Stimulated activated CD4-positive, alpha-beta T cell treated with anti-CD3 and anti-CD28 coated beads, Interleukin-1b, Interleukin-23, amount 100 ng/mL, for 24 hours (primary cell): ENCODE measurements around the gene KCNK4.
"Not testable (repeated sequence)": the region's sequence is repeated elsewhere in the genome, so short reads cannot be mapped to it uniquely, and the experiment has no call there.

ENCODE experiments used
- DNase-seq, 4 experiments: peaks; one replicate each; pipeline ENCODE4 v3.0.0-alpha.2; 2020; ENCODE audit warnings: low read depth in 4 of 4, low spot score in 1 of 4

Gene KCNK4

DNA sequence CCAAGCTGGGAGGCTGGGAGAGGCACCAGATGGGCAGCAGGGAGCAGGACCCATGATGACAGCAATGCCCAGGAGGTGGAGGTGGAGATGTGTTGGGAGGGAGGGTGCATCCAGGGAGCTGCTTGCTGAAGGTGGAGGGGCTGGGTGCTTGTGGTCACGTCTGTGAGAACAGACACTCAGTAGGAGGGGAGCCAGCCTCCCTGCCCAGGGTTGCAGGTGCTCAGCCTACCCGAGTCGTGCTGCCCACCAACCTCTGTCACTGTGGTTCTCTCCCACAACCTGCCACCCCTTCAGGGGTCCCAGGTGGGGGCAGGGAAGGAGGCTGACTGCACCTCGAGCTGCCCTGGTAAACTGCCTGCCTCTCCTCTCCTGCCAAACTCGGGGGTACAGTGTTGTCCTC lies 32.3 kb downstream of the KCNK4 start:
- DNase-seq, result no peak

DNA sequence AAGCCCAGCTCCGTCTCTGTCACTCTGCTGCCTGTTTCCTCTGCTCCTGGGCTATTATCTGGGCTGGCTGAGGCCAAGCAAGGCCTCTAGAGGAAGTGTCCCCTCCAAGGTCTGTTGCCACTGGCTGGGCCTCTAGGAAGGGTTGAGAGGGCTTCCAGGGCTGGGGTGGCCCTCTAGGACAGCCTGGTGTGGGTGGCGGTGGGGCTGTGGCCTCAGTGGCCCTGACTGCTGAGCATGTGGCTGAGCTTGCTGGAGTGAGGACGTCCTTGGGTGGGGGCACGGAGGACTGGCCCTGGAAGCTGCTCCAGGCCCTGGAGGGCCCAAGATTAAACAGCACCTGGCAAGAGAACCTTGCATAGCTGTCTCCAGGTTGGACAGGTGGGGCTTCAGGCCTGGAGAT lies 32.9 kb downstream of the KCNK4 start:
- DNase-seq, result not testable (repeated sequence)

DNA sequence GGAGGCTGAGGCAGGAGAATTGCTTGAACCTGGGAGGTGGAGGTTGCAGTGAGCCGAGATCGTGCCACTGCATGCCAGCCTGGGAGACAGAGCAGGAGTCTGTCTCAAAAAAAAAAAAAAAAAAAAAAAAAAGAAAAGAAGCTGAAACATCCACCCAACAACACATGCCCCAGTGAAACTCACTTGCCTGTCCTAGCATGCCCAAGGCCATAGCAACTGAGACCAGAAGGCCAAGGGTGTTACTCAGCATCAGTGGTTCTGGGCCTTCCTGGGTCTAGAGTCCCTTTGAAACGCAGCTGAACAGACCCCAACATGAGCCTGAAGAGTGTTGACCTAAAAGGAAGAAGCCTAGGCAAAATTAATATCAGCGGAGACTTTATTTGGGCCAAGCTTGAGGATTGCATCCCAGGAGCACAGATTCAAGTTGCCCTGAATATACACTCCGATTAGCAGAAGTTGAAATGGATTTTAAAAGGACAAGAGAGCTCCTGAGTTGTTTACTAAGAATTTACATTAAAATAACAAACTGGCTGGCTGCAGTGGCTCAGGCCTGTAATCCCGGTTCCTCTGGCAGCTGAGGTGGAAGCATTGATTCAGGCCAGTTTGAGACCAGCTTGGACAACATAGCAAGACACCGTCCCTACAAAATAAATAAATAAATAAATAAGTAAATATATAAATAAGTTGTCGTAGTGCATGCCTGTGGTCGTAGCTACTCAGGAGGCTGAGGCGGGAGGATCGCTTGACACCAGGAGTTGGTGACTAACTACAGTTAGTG lies 33.8 kb downstream of the KCNK4 start:
- DNase-seq, result no peak

DNA sequence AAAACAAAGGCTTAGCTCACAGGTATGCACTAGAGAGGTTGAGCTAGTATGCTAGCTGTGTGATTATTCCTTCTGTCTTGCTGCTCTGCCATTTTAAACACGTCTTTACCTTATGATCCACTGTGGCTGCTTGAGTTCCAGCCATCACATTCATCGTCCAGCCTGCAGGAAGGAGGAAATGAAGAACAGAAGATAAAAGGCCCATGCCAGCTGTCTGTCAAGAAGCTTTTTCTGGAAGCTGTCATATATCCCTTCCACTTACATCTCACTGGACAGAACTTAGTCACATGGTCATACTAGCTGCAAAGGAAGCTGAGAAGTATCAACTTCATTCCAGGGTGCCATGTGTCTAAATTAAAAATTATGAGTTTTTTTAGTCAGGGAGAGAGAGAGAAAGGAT lies 36.3 kb downstream of the KCNK4 start:
- no peak for DNase-seq

DNA sequence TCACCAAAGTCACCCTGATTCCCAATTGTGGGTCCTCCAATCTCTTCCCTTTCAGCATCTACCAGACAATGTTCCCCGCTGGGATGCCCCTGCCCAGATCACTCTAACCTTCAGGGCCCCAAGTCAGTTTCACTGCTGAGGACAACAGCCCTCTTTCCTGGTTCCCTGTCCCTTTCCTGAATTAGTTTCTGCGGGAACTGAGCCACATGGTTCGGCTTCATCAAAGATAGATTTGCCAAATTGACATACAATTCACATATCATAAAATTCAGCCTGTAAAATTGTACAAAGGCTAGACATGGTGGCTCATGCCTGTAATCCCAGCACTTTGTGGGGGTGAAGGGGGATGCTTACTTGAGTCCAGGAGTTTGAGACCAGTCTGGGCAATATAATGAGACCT lies 36.9 kb downstream of the KCNK4 start:
- no peak for DNase-seq

DNA sequence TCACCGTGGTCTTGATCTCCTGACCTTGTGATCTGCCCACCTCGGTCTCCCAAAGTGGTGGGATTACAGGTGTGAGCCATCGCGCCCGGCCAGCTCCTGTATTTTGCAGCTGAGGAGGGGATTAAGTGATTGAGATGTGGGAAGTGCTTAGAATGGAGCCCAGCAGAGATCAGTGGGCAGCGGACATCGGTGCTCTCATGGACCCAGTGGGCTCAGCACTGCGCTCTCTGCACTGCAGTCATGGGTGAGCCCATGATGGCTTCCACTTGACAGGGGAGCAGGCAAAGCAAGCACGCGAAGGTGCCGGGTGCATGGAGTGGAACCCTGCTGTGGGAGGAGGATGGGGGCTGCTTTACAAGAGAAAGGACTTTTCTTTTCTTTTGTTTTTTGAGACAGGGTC lies 39.8 kb downstream of the KCNK4 start:
- no peak for DNase-seq

DNA sequence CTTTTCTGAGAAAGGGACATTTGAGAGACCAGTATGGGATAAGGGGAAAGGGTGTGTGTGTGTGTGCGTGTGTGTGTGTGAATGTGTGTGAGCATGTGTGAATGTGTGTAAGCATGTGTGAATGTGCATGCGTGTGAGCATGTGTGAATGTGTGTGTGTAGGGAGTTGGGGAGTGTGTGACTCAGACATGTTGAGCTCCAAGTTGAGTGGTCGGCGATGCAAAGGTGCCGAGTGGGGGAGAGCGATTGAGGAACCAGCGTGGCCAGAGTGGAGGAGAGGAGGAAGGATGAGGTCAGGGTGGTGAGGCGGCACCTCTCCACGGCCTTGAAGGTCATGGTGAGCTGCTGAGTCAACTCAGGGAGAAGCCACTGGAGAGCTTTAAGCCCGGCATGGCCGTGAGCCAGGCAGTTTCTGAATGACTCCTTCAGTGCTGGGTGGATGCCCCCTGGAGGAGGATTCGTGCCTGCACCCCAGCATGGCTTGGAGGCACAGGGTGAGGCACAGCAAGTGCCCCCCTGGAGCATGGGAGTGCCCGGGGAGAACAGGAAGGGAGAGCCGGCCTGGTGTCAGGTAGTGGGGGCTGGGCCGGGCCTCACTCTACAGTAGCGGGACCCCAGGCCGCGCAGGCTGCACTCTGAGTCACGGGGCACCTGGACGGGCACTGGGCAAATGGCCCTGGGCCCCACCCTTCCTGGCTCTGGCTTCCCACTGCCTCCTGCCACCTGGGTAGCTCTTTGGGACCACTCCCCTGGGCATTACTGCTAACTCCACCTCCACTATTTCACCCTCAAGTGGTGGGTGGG lies 40.7 kb downstream of the KCNK4 start:
- DNase-seq, result peak in 2 of 4 experiments; percentile 58 to 68

DNA sequence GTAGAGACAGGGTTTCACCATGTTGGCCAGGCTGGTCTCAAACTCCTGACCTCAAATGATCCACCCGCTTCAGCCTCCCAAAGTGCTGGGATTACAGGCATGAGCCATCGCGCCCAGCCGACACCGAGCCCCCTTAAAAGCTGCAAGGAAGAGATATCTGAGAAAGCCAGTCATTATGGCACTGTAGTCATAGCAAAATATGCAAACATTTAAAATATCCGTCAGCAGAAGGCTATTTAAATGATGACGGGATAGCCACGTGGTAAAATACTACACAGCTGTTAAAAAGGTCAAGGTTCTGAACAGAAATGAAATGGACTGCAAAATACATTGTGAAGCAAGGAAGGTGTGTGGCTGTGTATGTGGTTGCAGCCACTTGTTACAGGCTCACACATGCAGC lies 42.5 kb downstream of the KCNK4 start:
- DNase-seq, result no peak

DNA sequence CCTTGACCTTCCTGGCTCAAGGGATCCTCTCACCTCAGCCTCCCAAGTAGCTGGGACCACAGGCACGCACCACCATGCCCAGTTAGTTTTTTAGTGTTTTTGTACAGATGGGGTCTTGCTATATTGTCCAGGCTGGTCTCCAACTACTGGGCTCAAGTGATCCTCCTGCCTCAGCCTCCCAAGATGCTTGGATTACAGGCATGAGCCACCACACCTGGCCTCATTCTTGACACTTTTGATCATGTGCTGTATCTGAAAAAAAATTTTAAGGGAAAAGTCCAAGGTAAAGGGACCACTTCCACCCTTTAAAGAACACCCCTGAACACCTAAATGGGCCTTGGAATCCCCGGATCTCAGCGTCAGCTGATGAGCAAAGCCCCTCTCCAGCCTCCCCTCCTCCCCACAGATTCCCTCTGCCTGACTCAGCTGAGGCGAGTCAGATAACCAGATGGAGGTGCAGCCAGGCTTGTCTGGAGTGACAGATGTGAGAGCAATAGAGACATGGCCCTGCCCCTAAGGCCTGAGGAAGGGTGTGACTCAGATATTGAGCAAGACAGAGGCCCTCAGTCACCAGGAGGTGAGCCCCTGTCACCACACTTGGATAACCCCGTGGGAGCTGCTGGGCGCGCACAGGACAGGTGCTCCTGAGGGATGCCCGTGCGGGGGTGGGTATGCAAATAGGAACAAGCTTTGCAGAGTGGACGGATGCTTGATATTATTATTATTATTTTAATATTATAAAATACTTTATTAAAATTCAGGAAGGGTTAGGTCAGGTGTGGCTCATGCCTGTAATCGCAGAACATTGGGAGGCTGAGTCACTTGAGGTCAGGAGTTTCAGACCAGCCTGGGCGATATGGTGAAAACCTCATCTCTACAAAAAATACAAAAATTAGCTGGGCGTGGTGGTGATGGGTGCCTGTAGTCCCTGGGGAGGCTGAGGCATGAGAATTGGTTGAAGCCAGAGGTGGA lies 43.9 kb downstream of the KCNK4 start:
- DNase-seq, result peak in 1 of 4 experiments; percentile 25

DNA sequence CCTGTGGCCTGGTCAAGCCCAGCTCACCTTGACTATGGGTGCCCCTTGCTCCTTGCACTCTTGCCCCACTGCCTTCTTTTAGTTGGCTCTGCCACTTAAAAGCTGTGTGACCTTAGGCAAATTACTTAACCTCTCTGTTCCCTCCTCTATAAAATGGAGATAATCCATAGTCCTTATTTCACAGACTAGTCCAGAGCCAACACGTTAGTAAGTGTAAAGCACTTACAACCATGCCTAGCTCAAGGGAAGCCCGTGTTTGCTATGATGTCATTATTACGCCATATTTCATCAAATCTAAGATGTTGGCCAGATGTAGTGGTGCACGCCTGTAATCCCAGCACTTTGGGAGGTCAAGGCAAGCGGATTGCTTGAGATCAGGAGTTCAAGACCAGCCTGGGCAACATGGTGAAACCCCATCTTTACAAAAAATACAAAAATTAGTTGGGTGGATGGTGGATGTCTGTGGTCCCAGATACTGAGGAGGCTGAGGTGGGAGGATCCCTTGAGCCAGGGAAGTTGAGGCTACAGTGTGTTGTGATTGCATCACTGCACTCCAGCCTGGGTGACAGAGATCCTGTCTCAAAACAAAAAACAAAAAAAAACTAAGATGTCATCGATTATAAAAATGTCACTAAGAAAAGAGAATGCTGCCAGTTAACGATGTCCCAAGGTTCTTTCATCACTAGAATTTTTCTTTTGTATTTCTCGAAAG lies 46.6 kb downstream of the KCNK4 start:
- DNase-seq, result no peak

DNA sequence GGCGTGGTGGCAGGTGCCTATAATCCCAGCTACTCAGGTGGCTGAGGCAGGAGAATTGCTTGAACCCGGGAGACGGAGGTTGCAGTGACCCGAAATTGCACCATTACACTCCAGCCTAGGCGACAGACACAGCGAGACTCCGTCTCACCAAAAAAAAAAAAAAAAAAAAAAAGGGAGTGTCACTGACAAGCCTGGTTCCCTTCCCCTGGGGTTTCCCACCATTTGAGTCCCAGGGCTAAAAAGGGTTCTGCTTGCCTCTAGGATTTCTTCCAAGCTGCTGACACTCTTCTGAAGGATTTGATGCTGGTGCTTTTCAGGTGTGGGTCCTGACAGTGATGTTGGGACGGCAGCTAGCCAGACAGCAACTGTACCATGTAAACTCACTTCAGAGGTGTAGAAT lies 47.6 kb downstream of the KCNK4 start:
- DNase-seq, result no peak

DNA sequence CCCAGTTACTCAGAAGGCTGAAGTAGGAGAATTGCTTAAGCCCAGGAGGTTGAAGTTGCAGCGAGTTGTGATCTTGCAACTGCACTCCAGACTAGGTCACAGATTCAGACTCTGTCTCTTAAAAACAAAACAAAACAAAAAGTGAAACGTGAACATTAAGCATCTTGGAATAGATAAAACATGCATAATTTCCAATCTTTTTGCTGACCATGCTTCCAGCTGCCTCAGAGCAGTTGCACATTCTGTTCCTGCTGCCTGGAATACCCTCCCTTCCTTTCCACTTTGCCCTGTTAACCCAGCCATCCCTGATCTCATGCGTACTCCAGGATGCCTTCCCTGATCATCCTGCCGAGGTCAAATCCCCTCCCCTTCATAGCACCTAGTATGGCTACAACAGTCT lies 48.2 kb downstream of the KCNK4 start:
- DNase-seq, result no peak

DNA sequence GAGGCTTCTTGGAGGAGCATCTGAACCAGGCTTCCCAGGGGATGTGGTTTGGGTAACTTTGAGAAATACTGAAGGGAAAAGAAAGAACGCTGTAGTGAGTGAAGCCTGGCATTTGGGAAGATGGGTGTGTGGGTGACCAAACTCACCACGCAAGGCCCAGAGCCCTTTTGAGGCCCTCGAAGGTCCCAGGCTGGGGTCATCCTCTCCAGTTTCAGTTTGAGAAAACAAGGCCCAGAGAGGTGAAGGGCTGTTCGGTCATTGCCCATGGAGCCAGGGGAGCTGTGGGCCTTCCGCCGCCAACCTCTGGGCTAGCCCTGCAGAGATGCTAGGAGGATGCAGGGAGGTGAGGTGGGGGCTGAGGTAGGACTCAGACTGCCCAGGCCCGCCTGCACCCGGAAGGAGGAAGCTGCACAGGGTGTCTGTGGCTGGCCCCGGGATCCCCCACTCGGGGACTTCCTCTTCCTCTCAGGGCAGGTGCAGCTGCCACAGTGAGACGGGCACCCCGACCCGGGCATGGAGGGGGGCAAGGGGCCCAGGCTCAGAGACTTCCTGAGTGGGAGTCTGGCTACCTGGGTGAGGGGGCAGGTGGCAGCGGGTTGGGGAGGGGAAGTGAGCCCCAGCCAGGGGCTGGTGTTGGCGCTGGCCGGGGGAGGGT lies 48.8 kb downstream of the KCNK4 start, which contains the start of gene CCDC88B:
CCDC88B (plus strand) TSS at position 451 of the 655 bp plus-strand sequence; CDS start at position 514, 63 bp downstream.
- peak in 3 of 4 experiments; percentile 64 to 77 (median 67) for DNase-seq

DNA sequence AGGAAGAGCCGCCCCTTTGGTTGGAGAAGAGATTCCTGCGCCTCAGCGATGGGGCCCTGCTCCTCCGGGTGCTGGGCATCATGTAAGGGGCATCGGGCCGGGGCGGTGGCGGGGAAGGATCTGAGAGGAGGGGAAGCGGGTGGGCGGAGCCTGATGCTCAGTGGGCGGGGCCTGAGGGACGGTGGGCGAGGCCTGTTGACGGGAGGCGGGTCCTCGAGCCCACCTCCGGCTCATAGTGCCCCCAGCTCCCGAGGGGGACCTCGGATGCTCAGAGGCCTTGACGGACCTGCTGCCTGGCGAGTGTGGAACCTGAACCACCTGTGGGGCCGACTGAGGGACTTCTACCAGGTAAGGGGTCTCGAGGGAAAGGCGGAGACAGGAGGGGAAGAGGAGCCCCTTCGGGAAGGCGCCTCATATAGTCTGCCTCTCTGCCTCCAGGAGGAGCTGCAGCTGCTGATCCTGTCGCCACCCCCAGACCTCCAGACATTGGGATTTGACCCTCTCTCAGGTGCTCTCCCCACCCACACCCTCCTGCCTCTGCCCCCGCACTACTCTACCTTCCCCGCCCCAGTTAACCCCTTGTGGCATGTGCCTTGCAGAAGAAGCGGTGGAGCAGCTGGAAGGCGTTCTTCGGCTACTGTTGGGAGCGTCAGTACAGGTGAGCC lies 49.7 kb downstream of the KCNK4 start:
- peak in 3 of 4 experiments; percentile 70 to 76 (median 72) for DNase-seq

DNA sequence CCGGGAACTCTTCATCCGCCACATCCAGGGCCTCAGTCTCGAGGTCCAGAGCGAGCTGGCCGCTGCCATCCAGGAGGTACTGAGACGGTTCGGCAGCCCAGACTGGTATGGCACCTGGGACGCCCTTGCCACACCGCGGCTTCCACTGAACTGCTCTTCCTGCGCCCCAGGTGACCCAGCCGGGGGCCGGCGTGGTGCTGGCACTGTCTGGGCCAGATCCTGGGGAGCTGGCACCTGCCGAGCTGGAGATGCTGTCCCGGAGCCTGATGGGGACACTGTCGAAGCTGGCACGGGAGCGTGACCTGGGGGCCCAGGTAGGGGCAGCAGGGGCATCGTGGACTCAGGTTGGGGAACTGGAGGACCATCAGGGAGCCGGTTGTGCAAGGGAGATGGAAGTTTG lies 50.3 kb downstream of the KCNK4 start:
- DNase-seq, result no peak

DNA sequence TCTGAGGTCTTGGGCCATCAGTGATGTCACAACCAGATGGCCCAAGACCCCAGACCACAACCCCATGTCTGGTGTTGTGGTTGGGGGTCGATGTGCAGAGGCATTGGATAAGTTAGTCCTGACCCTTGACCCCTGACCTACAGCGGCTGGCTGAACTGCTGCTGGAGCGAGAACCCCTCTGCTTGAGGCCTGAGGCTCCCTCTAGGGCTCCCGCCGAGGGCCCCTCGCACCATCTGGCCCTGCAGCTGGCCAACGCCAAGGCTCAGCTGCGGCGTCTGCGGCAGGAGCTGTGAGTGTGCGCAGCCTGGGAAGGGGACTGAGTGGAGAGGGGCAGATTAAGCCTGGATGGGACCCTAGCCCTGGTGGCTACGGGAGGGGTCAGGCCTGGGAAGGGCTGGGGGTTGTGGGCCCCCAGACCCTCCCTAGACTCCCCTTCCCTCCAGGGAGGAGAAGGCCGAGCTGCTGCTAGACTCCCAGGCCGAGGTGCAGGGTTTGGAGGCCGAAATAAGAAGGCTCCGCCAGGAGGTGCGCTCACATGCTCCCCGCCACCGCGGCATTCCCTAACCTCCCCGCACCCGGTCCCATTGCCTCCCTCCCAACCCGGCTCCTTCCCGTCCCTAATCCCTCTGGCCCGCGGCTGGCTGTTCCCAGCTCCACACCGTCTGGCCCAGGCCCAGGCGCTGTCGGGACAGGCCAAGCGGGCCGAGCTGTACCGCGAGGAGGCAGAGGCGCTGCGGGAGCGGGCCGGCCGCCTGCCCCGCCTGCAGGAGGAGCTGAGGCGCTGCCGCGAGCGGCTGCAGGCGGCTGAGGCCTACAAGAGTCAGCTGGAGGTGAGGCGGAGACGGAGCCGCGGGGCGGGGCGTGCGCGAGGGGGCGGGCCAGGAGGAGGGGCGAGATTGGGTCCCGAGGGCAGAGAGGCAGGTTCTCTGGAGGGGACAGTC lies 51.0 kb downstream of the KCNK4 start:
- DNase-seq, result peak; percentile 62 to 94 (median 86)

DNA sequence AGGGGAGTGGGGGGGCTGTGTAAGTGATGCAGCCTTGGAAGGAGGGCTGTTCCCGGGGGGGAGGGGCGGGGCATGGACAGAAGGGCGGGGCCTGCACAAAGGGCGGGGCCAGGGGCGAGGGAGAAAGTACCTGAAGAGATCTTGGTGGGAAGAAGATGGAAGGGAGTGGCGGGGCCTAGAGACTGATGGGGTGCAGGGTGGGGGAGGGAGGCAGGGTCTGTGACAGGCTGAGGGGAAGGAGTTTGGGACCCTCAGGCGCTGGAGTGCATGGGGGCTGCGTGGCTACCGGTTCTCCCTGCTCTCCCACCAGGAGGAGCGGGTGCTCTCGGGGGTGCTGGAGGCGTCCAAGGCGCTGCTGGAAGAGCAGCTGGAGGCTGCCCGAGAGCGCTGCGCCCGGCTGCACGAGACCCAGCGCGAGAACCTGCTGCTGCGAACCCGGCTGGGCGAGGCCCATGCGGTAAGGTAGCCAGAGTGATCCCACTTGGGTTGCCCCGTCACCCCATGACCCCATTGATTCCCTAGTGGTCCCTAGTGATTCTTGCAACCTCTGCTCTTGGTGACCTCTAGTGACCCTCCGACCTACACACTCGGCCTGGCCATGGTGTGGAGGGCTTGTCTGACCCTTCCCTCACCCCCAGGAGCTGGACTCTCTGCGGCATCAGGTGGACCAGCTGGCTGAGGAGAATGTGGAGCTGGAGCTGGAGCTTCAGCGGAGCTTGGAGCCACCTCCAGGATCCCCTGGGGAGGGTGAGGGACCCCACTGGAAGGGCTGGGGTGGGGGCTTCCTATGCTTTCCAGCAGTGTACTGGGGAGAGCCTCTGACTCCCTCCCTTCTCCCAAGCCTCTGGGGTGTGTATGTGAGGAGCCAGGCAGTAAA lies 52.0 kb downstream of the KCNK4 start:
- no peak for DNase-seq
